Fibroblast of the aortic adventitia (primary cell): Measurements from ENCODE around the gene KCNIP3. TPM values are rescaled to one million over a fixed set of nuclear protein-coding genes. Genes with fewer than 3 reads are reported as not detected.
"Not testable (repeated sequence)": the region's sequence is repeated elsewhere in the genome, so short reads cannot be mapped to it uniquely, and the experiment has no call there.

ENCODE experiments used
- DNase-seq: peaks from one replicate; pipeline ENCODE4 v3.0.0-alpha.2; 2010; ENCODE audit warnings: low read depth
- H3K4me3 ChIP-seq: 2 replicates; pipeline ENCODE4 v1.5.1; 2011; ENCODE audit warnings: low read depth, mild to moderate bottlenecking, control low read depth, low read length, moderate library complexity
- total RNA-seq: library from RNA; depleted of rRNA; stranded (reverse); fragments of >200 nt; gene quantifications from 2 replicates; pipeline ENCODE4 v1.2.3, GENCODE V29; 2012; ENCODE audit warnings: low replicate concordance

Gene KCNIP3
- total RNA-seq, 1 donor, result 2.9 TPM

DNA sequence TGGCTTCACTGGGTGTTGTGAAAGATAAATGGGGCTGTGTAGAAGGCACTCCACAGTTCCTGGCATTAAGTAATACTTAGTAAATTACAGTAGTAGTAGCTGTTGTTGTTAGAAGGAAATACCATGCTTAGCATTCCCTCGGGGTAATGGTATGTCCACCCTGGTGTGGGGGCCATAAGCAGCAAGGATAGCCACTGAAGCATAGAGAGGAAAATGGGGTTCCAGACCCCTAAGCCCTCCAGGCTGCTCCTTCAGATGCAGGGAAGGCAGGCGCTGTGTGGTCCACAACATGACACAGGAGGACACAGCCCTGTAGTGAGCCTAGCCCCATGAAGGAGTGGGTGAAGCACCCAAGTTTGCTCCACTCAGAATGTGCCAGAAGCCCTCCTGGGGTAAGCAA lies 136.8 kb downstream of the KCNIP3 start:
- H3K4me3 ChIP-seq, DNase-seq: not testable (repeated sequence)

GRCh38 chr2:95434507-95435076 lies 137.4 kb downstream of the KCNIP3 start:
- peak; percentile 61 for DNase-seq
- not testable (repeated sequence) for H3K4me3 ChIP-seq

DNA sequence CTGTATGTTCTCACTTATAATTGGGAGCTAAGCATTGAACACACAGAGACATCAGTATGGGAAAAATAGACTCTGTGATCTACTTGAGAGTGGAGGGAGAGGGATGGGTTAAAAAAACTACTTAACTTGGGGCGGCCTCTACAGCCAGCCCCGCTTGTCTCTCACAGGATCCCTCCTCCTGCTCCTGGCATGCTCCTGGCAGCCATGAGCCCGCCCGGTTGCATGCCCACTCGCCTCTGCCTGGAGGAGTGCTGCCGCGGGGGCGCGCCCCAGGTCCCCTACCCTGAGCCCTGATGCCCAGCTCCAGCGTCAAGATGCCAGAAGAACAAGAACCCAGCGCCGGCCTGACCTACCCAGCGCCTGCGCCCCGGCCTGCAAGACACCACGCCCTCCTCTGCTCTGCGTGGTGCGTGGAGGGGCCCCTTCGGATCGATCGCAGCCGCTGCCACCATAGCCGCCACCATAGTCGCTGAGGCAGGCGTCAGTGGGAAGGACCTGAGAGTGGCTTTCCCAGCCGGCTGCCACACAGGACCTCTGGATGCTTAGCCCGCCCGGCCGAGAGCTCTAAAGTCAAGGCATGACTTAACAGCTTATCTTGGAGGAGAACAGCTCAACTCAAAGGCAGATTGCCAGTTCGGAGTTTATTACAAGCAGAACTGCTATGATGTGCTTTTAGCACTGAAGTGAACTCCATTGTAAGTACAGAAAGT lies 138.2 kb downstream of the KCNIP3 start:
- not testable (repeated sequence) for H3K4me3 ChIP-seq, DNase-seq

Other genes starting within 250 kb of the KCNIP3 start
- 30.4 and 132 TPM in 2 replicates for gene MRPS5, start 175.5 kb upstream of the KCNIP3 start, total RNA-seq
- gene ZNF514, start 137.5 kb upstream of the KCNIP3 start, total RNA-seq, result 12.4 and 16.1 TPM in 2 replicates
- 3.0 and 6.9 TPM in 2 replicates for gene ZNF2, start 131.5 kb upstream of the KCNIP3 start, total RNA-seq
- 4.9 and 7.3 TPM in 2 replicates for gene ZNF892, start 89.8 kb upstream of the KCNIP3 start, total RNA-seq
- gene PROM2, start 22.9 kb upstream of the KCNIP3 start, total RNA-seq, result 0.18 and 0.33 TPM in 2 replicates
- 2.7 and 15.4 TPM in 2 replicates for gene FAHD2A, start 105.4 kb downstream of the KCNIP3 start, total RNA-seq
- not detected in 2 replicates for gene TRIM43B, start 187.4 kb downstream of the KCNIP3 start, total RNA-seq